ENCODE data around the gene TIMM8B.
"Not testable (repeated sequence)": the region's sequence is repeated elsewhere in the genome, so short reads cannot be mapped to it uniquely, and the experiment has no call there.

Gene TIMM8B

DNA sequence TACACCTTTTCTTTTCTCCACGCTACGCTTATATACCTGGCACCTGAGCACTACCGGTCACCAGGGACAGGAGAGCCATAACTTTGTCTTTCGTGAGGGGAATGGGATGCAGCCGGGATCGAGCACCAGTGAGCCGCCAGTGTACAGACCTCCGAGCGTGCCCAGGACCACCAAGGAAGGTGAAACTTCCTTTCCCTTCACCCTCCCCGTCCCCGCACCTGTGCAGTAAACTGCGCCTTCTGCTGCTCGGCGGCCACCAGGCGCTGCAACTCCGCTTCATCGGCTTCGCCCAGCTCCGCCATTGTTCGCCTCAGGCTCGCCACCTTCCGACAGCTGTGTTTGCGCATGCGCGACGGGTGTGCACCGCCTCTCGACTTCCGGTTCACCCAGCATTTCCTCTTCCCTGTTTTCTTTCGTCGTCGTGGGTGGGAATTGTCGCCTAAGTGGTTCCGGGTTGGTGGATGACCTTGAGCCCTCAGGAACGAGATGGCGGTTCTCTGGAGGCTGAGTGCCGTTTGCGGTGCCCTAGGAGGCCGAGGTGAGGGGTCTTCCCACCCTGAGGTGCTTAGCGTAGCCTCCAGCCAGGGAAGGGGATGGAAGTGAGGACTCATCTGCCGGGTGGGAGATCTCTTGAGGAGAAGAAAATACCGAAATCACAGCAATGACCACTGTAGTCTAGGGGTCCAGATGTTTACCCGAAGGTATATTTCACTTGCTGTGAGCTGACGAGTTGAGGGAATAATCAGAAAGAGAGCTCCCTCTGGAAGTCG lies at the start of gene TIMM8B, which contains the start of gene SDHD:
Gene TIMM8B, minus strand, starts transcription at position 335 of the 770 bp plus-strand sequence. Its CDS starts 33 bp downstream, at position 302.
Gene SDHD, plus strand, starts transcription at position 452 of the 770 bp plus-strand sequence. Its CDS starts 35 bp downstream, at position 487.
- peak; percentile 89 for DNase-seq (ENCODE audit: low read depth, low spot score)

GRCh38 chr11:112134473-112134872 lies 47.9 kb upstream of the TIMM8B start:
- DNase-seq (ENCODE audit: low read depth, low spot score), result no peak

DNA sequence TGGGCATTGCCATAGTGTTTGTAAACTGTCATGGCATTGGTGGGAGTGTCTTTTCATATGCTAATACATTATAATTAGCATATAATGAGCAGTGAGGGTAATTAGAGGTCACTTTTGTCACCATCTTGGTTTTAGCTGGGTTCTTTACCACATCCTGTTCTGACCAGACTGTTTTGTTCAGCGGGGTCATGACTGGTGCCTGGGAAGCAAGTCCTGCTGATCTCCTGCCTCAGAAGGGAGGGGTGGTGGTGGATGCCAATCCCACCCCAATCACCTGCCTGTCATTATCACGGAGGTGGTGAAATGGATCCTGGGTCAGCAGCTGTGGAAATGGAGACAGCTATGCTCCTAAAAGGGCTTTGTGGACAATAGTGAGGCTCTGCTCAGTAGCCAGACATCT lies 46.2 kb upstream of the TIMM8B start:
- DNase-seq (ENCODE audit: low read depth, low spot score), result no peak

- no peak for DNase-seq (ENCODE audit: low read depth, low spot score)
Measured at GRCh38 chr11:112129656-112130055, 43.1 kb upstream of the TIMM8B start.

- DNase-seq (ENCODE audit: low read depth, low spot score), result no peak
Measured at GRCh38 chr11:112128483-112129121, 42.0 kb upstream of the TIMM8B start.

DNA sequence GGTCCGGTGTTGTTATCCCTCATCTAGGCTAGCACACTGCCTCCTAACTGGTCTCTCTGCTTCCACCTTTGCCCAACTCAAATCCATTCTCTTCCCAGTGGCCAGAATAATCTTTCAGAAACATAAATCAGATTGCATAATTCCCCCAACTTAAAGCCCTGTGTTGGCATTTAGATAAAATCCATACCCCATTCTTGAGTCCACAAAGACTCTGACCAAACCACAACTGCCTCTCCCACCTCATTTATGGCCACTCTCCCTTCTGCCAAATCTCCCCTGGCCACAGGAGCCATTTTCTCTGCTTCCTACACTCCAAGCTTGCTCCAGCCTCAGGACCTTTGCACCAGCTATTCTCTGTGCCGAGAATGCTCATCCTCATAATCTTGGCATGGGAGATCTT lies 40.5 kb upstream of the TIMM8B start:
- DNase-seq (ENCODE audit: low read depth, low spot score), result no peak

DNA sequence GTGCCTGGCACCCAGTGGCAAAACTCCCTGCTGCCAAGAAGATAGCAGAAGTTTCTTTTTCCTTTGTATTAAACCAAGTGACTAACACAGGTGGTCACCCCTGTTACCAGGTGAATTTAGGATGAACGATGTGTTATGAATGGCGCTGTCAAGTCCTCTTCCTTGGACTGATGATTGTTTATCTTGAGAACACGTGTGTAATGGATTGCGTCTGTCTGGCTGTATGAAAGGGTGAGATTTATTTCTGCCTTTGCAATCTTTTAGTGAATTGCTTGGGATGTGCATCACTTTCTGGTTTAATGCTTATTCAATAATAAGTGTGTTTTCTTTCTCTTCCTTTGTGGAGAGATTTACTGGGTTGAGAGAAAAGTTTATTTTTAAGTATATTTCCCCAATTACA lies 36.6 kb upstream of the TIMM8B start:
- DNase-seq (ENCODE audit: low read depth, low spot score), result no peak

GRCh38 chr11:112121981-112122615 lies 35.5 kb upstream of the TIMM8B start:
- no peak for DNase-seq (ENCODE audit: low read depth, low spot score)

DNA sequence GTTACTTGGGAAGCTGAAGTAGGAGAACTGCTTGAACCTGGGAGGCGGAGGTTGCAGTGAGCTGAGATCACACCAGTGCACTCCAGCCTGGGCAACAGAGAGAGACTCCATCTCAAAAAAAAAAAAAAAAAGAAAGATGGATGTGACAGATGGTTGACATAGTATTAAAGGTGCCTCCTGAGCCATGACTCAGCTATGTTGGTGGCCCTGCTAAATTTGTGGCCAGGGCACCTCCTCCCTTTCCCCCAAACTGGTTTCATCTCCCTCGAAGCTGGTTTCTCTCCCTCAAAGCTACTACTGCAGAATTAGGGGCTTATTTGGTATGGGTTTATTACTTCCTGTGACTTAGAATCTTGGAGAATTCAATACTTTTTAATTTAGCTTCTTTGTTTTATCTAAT lies 31.6 kb upstream of the TIMM8B start:
- no peak for DNase-seq (ENCODE audit: low read depth, low spot score)

- no peak for DNase-seq (ENCODE audit: low read depth, low spot score)
Measured at GRCh38 chr11:112115386-112115785, 28.8 kb upstream of the TIMM8B start.

GRCh38 chr11:112114460-112114859 lies 27.9 kb upstream of the TIMM8B start:
- DNase-seq (ENCODE audit: low read depth, low spot score), result no peak

DNA sequence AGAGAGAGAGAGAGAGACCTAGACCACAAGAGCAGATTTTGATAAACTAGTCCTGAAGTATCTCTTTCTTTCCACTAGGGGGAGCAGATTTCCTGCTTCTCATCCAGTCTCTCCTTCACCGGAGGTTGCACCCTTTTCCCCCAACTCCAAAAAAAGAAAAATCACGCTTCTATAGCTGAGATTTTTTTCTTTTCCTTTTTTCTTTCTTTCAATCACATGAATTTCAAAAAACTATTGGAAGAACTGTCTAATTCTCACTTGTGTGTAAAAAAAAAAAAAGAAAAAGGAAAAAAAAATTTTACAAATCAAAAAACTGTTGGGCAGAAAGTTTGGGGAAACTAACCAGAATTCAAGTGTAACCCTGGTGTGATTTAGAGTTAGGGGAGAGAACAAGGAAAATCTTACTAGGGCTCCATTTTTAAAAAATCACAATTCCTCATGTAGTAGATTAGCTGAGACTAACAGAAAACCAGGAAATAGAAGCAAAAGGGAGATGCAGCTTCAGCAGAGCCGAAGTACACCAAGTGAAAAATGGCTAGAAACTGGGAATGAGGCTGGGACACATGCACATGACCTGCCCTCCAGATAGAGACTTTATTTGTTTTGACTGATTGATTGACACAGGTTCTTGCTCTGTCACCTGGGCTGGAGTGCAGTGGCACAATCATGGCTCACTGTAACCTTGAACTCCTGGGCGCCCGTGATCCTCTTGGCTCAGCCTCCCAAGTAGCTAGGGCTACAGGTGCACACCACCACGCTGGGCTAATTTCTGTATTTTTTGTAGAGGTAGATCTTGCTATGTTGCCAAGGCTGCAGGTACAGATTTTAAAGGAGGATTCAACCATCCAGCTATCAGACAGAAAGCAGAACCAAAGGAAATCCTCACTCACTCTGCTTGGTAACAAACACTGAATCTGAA lies 27.2 kb upstream of the TIMM8B start:
- DNase-seq (ENCODE audit: low read depth, low spot score), result peak; percentile 17

DNA sequence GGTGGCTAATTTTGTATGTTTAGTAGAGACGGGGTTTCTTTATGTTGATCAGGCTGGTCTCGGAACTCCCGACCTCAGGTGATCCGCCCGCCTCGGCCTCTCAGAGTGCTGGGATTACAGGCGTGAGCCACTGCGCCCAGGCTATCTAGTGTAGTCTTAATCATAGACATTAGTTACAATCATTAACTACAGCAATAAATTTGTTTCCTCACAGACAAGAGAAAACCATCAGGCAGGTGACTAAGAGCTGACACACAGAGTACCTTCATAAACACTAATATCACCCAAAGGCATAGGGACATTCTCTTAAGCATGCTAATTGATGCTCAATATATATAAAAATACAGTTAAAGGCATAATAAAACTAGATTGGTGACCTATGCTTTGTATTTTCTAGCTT lies 19.5 kb upstream of the TIMM8B start:
- DNase-seq (ENCODE audit: low read depth, low spot score), result no peak

DNA sequence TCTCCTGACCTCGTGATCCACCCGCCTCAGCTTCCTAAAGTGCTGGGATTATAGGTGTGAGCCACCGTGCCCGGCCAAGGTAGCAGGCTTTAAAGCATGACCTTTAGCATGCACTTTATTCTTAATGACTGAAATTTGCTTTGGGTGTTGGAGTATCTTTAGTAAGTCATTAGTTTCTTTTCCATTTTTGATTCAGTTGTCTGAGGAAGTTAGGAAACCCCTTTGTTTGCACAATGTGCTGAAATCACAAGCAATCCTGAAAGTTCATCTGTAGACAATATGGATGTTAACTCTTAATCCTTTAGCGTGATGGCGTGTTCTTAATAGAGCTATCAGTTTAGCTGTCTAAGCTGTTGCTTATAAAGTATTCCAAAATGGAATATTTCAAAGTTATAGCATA lies 16.9 kb upstream of the TIMM8B start:
- no peak for DNase-seq (ENCODE audit: low read depth, low spot score)

DNA sequence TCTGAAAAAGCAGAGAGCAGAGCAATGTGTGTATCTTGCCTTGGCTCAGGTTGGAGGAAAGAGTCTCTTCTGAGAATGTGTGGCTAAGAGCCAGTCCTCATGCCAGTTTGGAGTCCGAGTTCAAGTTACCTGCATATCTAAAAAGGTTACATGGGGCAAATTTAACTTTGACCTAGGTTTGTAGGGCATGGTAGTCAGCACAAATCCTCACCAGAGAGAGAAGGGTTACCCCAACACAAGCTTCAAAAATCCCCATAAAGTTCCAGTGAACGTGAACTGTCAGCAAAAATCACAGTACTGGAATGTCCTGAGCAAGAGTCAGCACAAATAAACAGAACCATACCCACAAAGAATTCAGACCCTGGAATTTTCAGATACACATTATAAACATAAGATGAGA lies 13.9 kb upstream of the TIMM8B start:
- DNase-seq (ENCODE audit: low read depth, low spot score), result no peak

DNA sequence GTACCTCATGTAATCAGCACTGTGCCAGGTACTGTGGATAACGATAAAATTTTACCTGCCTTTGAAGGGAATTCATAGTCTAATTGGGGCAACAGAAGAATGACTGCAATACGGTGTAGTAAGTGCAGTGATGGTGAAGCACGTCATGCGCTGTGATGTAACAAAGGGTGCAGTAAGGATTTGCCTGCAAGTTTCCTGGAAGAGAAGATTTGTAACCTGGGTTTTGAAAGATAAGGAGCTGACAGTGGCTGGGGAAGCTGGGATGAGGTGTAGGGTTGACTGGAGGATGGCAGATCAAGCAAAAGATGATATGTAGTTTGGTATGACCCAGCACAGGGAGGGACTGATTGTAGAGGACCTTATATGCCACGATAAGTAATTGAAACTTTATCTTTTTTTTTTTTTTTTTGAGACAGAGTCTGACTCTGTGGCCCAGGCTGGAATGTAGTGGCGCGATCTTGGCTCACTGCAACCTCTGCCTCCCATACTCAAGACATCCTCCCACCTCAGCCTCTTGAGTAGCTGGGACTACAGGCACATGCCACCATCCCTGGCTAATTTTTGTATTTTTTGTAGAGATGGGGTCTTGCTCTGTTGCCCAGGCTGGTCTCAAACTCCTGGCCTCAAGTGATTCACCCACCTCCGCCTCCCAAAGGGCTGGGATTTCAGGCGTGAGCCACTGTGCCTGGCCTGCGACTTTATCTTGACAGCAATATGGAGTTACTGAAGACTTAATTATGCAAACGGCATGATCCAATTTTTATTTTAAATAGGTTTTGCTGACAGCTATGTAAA lies 11.4 kb upstream of the TIMM8B start:
- no peak for DNase-seq (ENCODE audit: low read depth, low spot score)

GRCh38 chr11:112096194-112096593 lies 9.6 kb upstream of the TIMM8B start:
- DNase-seq (ENCODE audit: low read depth, low spot score), result no peak

GRCh38 chr11:112095302-112095701 lies 8.7 kb upstream of the TIMM8B start:
- not testable (repeated sequence) for DNase-seq (ENCODE audit: low read depth, low spot score)

GRCh38 chr11:112087212-112087611 lies 656 bp upstream of the TIMM8B start:
- no peak for DNase-seq (ENCODE audit: low read depth, low spot score)

GRCh38 chr11:112085822-112086421 lies 634 bp downstream of the TIMM8B start:
- DNase-seq (ENCODE audit: low read depth, low spot score), result no peak
